Measurements from ENCODE around the gene RBCK1. TPM values are rescaled to one million over a fixed set of nuclear protein-coding genes. Genes with fewer than 3 reads are reported as not detected.

The RBCK1 gene
- total and polyA plus RNA-seq, 2 donors (not counting 1 experiment from before 2014, with no cell fraction given) = 128 to 135 TPM

- H3K79me2 ChIP-seq (ENCODE audit: control insufficient read depth, insufficient read depth, low read length) = no peaks in the 10 kb centered on the region
- H3K9me3 ChIP-seq (ENCODE audit: control extremely low read depth in 1 of 3, control insufficient read depth in 2 of 3, insufficient read depth in 1 of 3, low read length in 2 of 3) = peaks cover 0 to 5% (median 4%) of the 10 kb centered on the region in 3 donors
- H3K4me3 Mint-ChIP-seq = no peak overlapping the region
- no peaks in the 10 kb centered on the region for H3K27me3 ChIP-seq (replicated peaks in 1 of 4; ENCODE audit: control extremely low read depth in 1 of 4, control insufficient read depth in 3 of 4, insufficient read depth in 4 of 4, low read length in 3 of 4)
- no peak overlapping the region for H3K27ac ChIP-seq (ENCODE audit: low read length in 2 of 2)
- H3K4me3 ChIP-seq (ENCODE audit: control extremely low read depth in 1 of 5, extremely low read depth in 1 of 5, insufficient read depth in 1 of 5, low read depth in 2 of 5, low read length in 4 of 5) = no peak overlapping the region
- H3K27me3 Mint-ChIP-seq = no peaks in the 10 kb centered on the region
- no peak for DNase-seq
- intact Hi-C loops (cut with micrococcal nuclease) = no loop called here
- H3K4me2 ChIP-seq (replicated peaks; ENCODE audit: low read depth, low read length, poor library complexity, severe bottlenecking) = peak overlapping the region; percentile 35
- H3K4me1 ChIP-seq (ENCODE audit: control insufficient read depth in 2 of 2, insufficient read depth in 2 of 2, low read length in 2 of 2) = peaks cover 23 to 27% of the 10 kb centered on the region in 2 donors
- H3K36me3 ChIP-seq (replicated peaks in 1 of 2; ENCODE audit: control extremely low read depth in 1 of 2, control insufficient read depth in 1 of 2, extremely low read depth in 1 of 2, insufficient read depth in 2 of 2, low read length in 1 of 2) = no peaks in the 10 kb centered on the region
- H4K20me1 ChIP-seq (ENCODE audit: control insufficient read depth, insufficient read depth, low read length, poor library complexity, severe bottlenecking) = no peaks in the 10 kb centered on the region
- ATAC-seq (ENCODE audit: low read depth) = no peak
- no peak overlapping the region for H2AFZ ChIP-seq (ENCODE audit: insufficient read depth, low read depth, low read length, poor library complexity, severe bottlenecking)
- no peaks in the 10 kb centered on the region for H3K9me3 Mint-ChIP-seq (ENCODE audit: insufficient read depth)
- H3K4me1 Mint-ChIP-seq = peaks cover 24% of the 10 kb centered on the region
- CTCF ChIA-PET = interaction anchor here (0.9 to 1.5 kb wide), 2 partner anchors 10 to 22 kb away, joined by 3 to 6 read pairs; partner anchors contain the start of gene TRIB3
- TF ChIP-seq EZH2 (IDR thresholded peaks at IDR 0.05; ENCODE audit: borderline replicate concordance, insufficient read depth, low read depth, low read length, poor library complexity, severe bottlenecking) (no peak), CTCF (IDR thresholded peaks at IDR 0.05) (no peak)
- WGBS (ENCODE audit: insufficient coverage) = 60% methylated on average over 2 of the region's 6 CpGs
- POLR2A ChIA-PET = interaction anchor here (0.6 kb wide), 2 partner anchors 22 to 28 kb away, joined by 3 to 6 read pairs; no protein-coding TSS in a partner anchor
- H3K9ac ChIP-seq (ENCODE audit: low read length) = no peak overlapping the region
- H3K27ac Mint-ChIP-seq = no peak overlapping the region
Measured at GRCh38 chr20:402898-403581, 5.1 kb upstream of the RBCK1 start.

- Mint-ChIP-seq H3K27me3 (no peaks in the 10 kb centered on the region), H3K4me3 (no peak overlapping the region), H3K4me1 (peaks cover 24% of the 10 kb centered on the region), H3K27ac (no peak overlapping the region), H3K9me3 (ENCODE audit: insufficient read depth) (no peaks in the 10 kb centered on the region)
- intact Hi-C loops (cut with micrococcal nuclease) = no loop called here
- no peak overlapping the region for H3K27ac ChIP-seq (ENCODE audit: low read length in 2 of 2)
- DNase-seq (no peak), ATAC-seq (ENCODE audit: low read depth) (no peak)
- H4K20me1 ChIP-seq (ENCODE audit: control insufficient read depth, insufficient read depth, low read length, poor library complexity, severe bottlenecking) = peaks cover 4% of the 10 kb centered on the region
- H2AFZ ChIP-seq (ENCODE audit: insufficient read depth, low read depth, low read length, poor library complexity, severe bottlenecking) = no peak overlapping the region
- ChIA-PET POLR2A (no interaction called here), CTCF (interaction anchor here (1.5 kb wide), 1 partner anchor 23 kb away, joined by 6 read pairs; the partner anchor contains the start of gene TRIB3)
- H3K79me2 ChIP-seq (ENCODE audit: control insufficient read depth, insufficient read depth, low read length) = peaks cover 5% of the 10 kb centered on the region
- H3K4me3 ChIP-seq (ENCODE audit: control extremely low read depth in 1 of 5, extremely low read depth in 1 of 5, insufficient read depth in 1 of 5, low read depth in 2 of 5, low read length in 4 of 5) = no peak overlapping the region
- H3K4me2 ChIP-seq (replicated peaks; ENCODE audit: low read depth, low read length, poor library complexity, severe bottlenecking) = no peak overlapping the region
- TF ChIP-seq EZH2 (IDR thresholded peaks at IDR 0.05; ENCODE audit: borderline replicate concordance, insufficient read depth, low read depth, low read length, poor library complexity, severe bottlenecking) (no peak), CTCF (IDR thresholded peaks at IDR 0.05) (no peak)
- H3K36me3 ChIP-seq (replicated peaks in 1 of 2; ENCODE audit: control extremely low read depth in 1 of 2, control insufficient read depth in 1 of 2, extremely low read depth in 1 of 2, insufficient read depth in 2 of 2, low read length in 1 of 2) = no peaks in the 10 kb centered on the region
- H3K9ac ChIP-seq (ENCODE audit: low read length) = no peak overlapping the region
- 93% methylated on average over 2 of the region's 3 CpGs for WGBS (ENCODE audit: insufficient coverage)
- no peaks in the 10 kb centered on the region for H3K27me3 ChIP-seq (replicated peaks in 1 of 4; ENCODE audit: control extremely low read depth in 1 of 4, control insufficient read depth in 3 of 4, insufficient read depth in 4 of 4, low read length in 3 of 4)
- H3K9me3 ChIP-seq (ENCODE audit: control extremely low read depth in 1 of 3, control insufficient read depth in 2 of 3, insufficient read depth in 1 of 3, low read length in 2 of 3) = peaks cover 0 to 5% (median 4%) of the 10 kb centered on the region in 3 donors
- peaks cover 23 to 27% of the 10 kb centered on the region in 2 donors for H3K4me1 ChIP-seq (ENCODE audit: control insufficient read depth in 2 of 2, insufficient read depth in 2 of 2, low read length in 2 of 2)
Measured at GRCh38 chr20:403582-403957, 4.5 kb upstream of the RBCK1 start.

All from B cell (primary cell).